IMR-90 (cell line): ENCODE data around the gene SLC6A13. TPM values are rescaled to one million over a fixed set of nuclear protein-coding genes. Genes with fewer than 3 reads are reported as not detected.

Experiments used
- ATAC-seq: fragments of 200-7000 bp; cut with Tn5 transposase; 2 replicates; pipeline ENCODE4 v1.9.1; 2020; ENCODE audit warnings: low read depth, mild to moderate bottlenecking, moderate library complexity
- BruUV-seq: library from RNA; stranded (reverse); fragments of 400-500 nt; replicated peaks from 2 replicates; lab custom pipeline; 2021; lab: Mats Ljungman, UMichigan
- CTCF ChIA-PET: fragments of 300-600 bp; formaldehyde crosslinking; extraction: SDS; loops from one replicate; lab custom pipeline; 2021; ENCODE audit warnings: antibody characterized with exemption; lab: Yijun Ruan, JAX
- POLR2A ChIA-PET: fragments of 300-600 bp; sonication (Branson Sonifier 250); formaldehyde crosslinking; loops from one replicate; lab custom pipeline; 2022; ENCODE audit warnings: antibody characterized with exemption; ENCODE audit not compliant: unreplicated experiment; lab: Charles Lee
- DNase-seq: peaks from one replicate; pipeline ENCODE4 v3.0.0; 2013
- H2AFZ ChIP-seq: replicated peaks from 2 replicates; pipeline ENCODE3; 2013; ENCODE audit warnings: low read length, mild to moderate bottlenecking; ENCODE audit not compliant: poor library complexity
- H2AK5ac ChIP-seq: 2 replicates; pipeline ENCODE4 v1.6.1; 2013; ENCODE audit warnings: low read depth, low read length, inconsistent platforms
- H2AK9ac ChIP-seq: replicated peaks from 2 replicates; pipeline ENCODE3; 2013; ENCODE audit warnings: mild to moderate bottlenecking, low read depth, low read length, moderate library complexity; ENCODE audit not compliant: poor library complexity
- H2BK120ac ChIP-seq: 2 replicates; pipeline ENCODE4 v1.6.1; 2013; ENCODE audit warnings: low read depth, low read length, inconsistent platforms
- H2BK15ac ChIP-seq: 3 replicates; pipeline ENCODE4 v1.6.1; 2013; ENCODE audit warnings: low read depth, low read length, inconsistent platforms
- H2BK20ac ChIP-seq: 2 replicates; pipeline ENCODE4 v1.6.1; 2013; ENCODE audit warnings: low read depth, mild to moderate bottlenecking, inconsistent platforms, low read length, moderate library complexity
- H2BK5ac ChIP-seq: 2 replicates; pipeline ENCODE4 v1.6.1; 2013; ENCODE audit warnings: mild to moderate bottlenecking, low read depth, low read length, inconsistent platforms; ENCODE audit not compliant: poor library complexity, severe bottlenecking
- H3K14ac ChIP-seq: replicated peaks from 2 replicates; pipeline ENCODE4 v1.6.1; 2013; ENCODE audit warnings: low read depth, low read length, inconsistent platforms
- H3K18ac ChIP-seq: 2 replicates; pipeline ENCODE4 v1.6.1; 2013; ENCODE audit warnings: low read depth, low read length, control low read depth
- H3K23ac ChIP-seq: 2 replicates; pipeline ENCODE4 v1.6.1; 2013; ENCODE audit warnings: low read depth, low read length, inconsistent platforms
- H3K27ac ChIP-seq: 2 replicates; pipeline ENCODE4 v1.5.1; 2013; ENCODE audit warnings: mild to moderate bottlenecking, control low read depth, low read length; ENCODE audit not compliant: insufficient read depth
- H3K27me3 ChIP-seq: 2 replicates; pipeline ENCODE4 v1.6.1; 2013; ENCODE audit warnings: low read length; ENCODE audit not compliant: control insufficient read depth, insufficient read depth
- H3K36me3 ChIP-seq: 2 replicates; pipeline ENCODE4 v1.6.1; 2013; ENCODE audit warnings: low read length, mixed read lengths; ENCODE audit not compliant: control insufficient read depth, insufficient read depth
- H3K4ac ChIP-seq: 2 replicates; pipeline ENCODE4 v1.6.1; 2013; ENCODE audit warnings: low read depth, low read length, inconsistent platforms
- H3K4me1 ChIP-seq: 2 replicates; pipeline ENCODE4 v1.6.1; 2013; ENCODE audit warnings: low read length, mixed read lengths; ENCODE audit not compliant: control insufficient read depth, insufficient read depth
- H3K4me2 ChIP-seq: 2 replicates; pipeline ENCODE4 v1.6.1; 2013; ENCODE audit warnings: low read depth, mild to moderate bottlenecking, control low read depth, low read length, moderate library complexity
- H3K4me3 ChIP-seq: 2 replicates; pipeline ENCODE4 v1.5.1; 2013; ENCODE audit warnings: low read depth, mild to moderate bottlenecking, control low read depth, low read length, moderate library complexity; ENCODE audit not compliant: insufficient read depth
- H3K56ac ChIP-seq: 2 replicates; pipeline ENCODE4 v1.6.1; 2013; ENCODE audit warnings: low read length, inconsistent platforms; ENCODE audit not compliant: insufficient read depth; ENCODE audit errors: extremely low read depth
- H3K79me1 ChIP-seq, 2 experiments: 2 replicates each; pipeline ENCODE4 v1.6.1; 2013; ENCODE audit warnings: low read length in 2 of 2, inconsistent platforms in 1 of 2, low read depth in 1 of 2
- H3K9ac ChIP-seq: 2 replicates; pipeline ENCODE4 v1.6.1; 2013; ENCODE audit warnings: low read depth, low read length, control low read depth
- H3K9me1 ChIP-seq: 2 replicates; pipeline ENCODE4 v1.6.1; 2013; ENCODE audit warnings: low read length, inconsistent platforms; ENCODE audit not compliant: insufficient read depth
- H3K9me3 ChIP-seq: 2 replicates; pipeline ENCODE4 v1.6.1; 2013; ENCODE audit warnings: low read length; ENCODE audit not compliant: control insufficient read depth, insufficient read depth
- H4K20me1 ChIP-seq: 2 replicates; pipeline ENCODE4 v1.6.1; 2013; ENCODE audit warnings: low read length, inconsistent platforms; ENCODE audit not compliant: insufficient read depth
- H4K5ac ChIP-seq: 2 replicates; pipeline ENCODE4 v1.6.1; 2013; ENCODE audit warnings: mild to moderate bottlenecking, low read depth, low read length, control low read depth
- H4K8ac ChIP-seq, 2 experiments: 2 replicates each; pipeline ENCODE4 v1.6.1; 2013; ENCODE audit warnings: low read depth in 2 of 2, low read length in 2 of 2, control low read depth in 1 of 2, inconsistent platforms in 1 of 2
- H4K91ac ChIP-seq: 2 replicates; pipeline ENCODE4 v1.6.1; 2013; ENCODE audit warnings: low read depth, low read length, inconsistent platforms; ENCODE audit not compliant: insufficient read depth
- MAZ ChIP-seq: IDR thresholded peaks from 2 replicates; pipeline ENCODE4 v1.6.1; 2012; ENCODE audit warnings: low read depth, mild to moderate bottlenecking, low read length, improper control_type of control experiment, moderate library complexity, borderline replicate concordance
- POLR2A ChIP-seq: IDR thresholded peaks from 2 replicates; pipeline ENCODE4 v1.6.1; 2012; ENCODE audit warnings: mild to moderate bottlenecking, low read depth, low read length
- RAD21 ChIP-seq: IDR thresholded peaks from 2 replicates; pipeline ENCODE4 v1.6.1; 2012; ENCODE audit warnings: low read length, improper control_type of control experiment
- WGBS, 2 experiments: methylation state at CpG; one replicate each; pipeline versions ENCODE4 v1.1.5 to v1.1.7; 2013; ENCODE audit warnings: missing lambda C conversion rate in 2 of 2; ENCODE audit not compliant: insufficient read length in 1 of 2; ENCODE audit errors: extremely low coverage in 2 of 2; 5-methylcytosine and 5-hydroxymethylcytosine counted together
- dilution Hi-C: fragments of 300-500 bp; cut with HindIII; formaldehyde crosslinking; loops from one replicate; pipeline ENCODE4 v1.14.3; 2018; ENCODE audit warnings: low sequenced_read_pairs; ENCODE audit not compliant: unreplicated experiment
- in situ Hi-C: fragments of 300-500 bp; cut with MboI; formaldehyde crosslinking; loops from 3 replicates; pipeline ENCODE4 v1.14.3; 2019; ENCODE audit warnings: low sequenced_read_pairs, inconsistent platforms, mixed read lengths
- intact Hi-C: fragments of 100-400 bp; cut with micrococcal nuclease; formaldehyde crosslinking; loops from 2 replicates; pipeline ENCODE4 v1.10.0; 2022
- polyA plus RNA-seq, 3 experiments: library from polyadenylated mRNA; depleted of rRNA; stranded (reverse); fragments of >200 nt; gene quantifications; 2 replicates each; pipeline ENCODE4 v1.2.3, GENCODE V29; 2012; ENCODE audit warnings: low replicate concordance in 1 of 3
- total RNA-seq: library from RNA; depleted of rRNA; stranded (reverse); fragments of >200 nt; gene quantifications from 2 replicates; pipeline ENCODE4 v1.2.3, GENCODE V29; 2012
- TF ChIP-seq, protein P1 (sequence below): conservative IDR thresholded peaks from 2 replicates; pipeline ENCODE4 v1.5.1; 2012; ENCODE audit warnings: mild to moderate bottlenecking, low read depth, low read length, improper control_type of control experiment
- TF ChIP-seq, protein P2 (sequence below): fragments of 150-350 bp; IDR thresholded peaks from 2 replicates; pipeline ENCODE4 v1.6.1; 2017; ENCODE audit warnings: mild to moderate bottlenecking, antibody characterized with exemption, low read length, low read depth

The SLC6A13 gene
- total and polyA plus RNA-seq, 2 of the 4 experiments (the other 2 are of a cell fraction): under 0.01 to 0.10 TPM

DNA sequence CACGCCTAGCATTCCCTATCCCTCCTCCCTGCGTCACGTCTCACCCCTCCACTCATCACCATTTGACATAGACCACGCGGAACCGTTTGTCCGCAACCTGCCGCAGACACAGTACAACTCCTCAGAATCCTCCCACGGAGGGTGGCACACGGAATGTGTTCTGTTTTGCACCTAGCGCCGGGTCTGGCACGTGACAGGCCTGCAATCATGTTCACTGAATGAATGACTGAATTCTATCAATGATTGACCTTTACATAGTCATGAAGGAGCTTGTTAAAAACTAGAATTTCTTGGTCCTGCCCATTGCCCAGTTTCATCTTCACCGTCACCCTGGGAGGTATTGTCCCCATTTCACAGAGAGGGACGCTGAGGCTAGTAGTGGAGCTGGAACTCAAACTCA, 53.4 kb downstream of the SLC6A13 start:
- Histone ChIP-seq H2BK15ac (no peak overlapping the region), H3K18ac (no peak overlapping the region), H3K4me3 (no peak overlapping the region), H4K91ac (no peak overlapping the region), H2AK9ac (no peak overlapping the region), H4K5ac (no peak overlapping the region), H3K4me1 (peaks cover 2% of the 10 kb centered on the region; the same call in 1 of the 2 replicates), H4K20me1 (no peaks in the 10 kb centered on the region), H2AK5ac (no peak overlapping the region), H3K14ac (no peak overlapping the region), H3K4ac (no peak overlapping the region), H3K9me1 (no peaks in the 10 kb centered on the region; the same call in 1 of the 2 replicates), H3K27ac (no peak overlapping the region), H2AFZ (no peak overlapping the region), H2BK5ac (no peak overlapping the region), H2BK120ac (no peak overlapping the region), H3K56ac (no peak overlapping the region), H3K9me3 (no peaks in the 10 kb centered on the region), H3K23ac (no peak overlapping the region), H3K9ac (no peak overlapping the region), H3K27me3 (peaks cover 74% of the 10 kb centered on the region), H3K4me2 (no peak overlapping the region), H4K8ac (no peak overlapping the region), H3K36me3 (no peaks in the 10 kb centered on the region), H2BK20ac (no peak overlapping the region), H3K79me1 (no peaks in the 10 kb centered on the region)
- ChIA-PET CTCF (no interaction called here), POLR2A (no interaction called here)
- no peak for ATAC-seq
- TF ChIP-seq POLR2A (no peak), RAD21 (no peak), MAZ (no peak)
- TF ChIP-seq, protein P1, sequence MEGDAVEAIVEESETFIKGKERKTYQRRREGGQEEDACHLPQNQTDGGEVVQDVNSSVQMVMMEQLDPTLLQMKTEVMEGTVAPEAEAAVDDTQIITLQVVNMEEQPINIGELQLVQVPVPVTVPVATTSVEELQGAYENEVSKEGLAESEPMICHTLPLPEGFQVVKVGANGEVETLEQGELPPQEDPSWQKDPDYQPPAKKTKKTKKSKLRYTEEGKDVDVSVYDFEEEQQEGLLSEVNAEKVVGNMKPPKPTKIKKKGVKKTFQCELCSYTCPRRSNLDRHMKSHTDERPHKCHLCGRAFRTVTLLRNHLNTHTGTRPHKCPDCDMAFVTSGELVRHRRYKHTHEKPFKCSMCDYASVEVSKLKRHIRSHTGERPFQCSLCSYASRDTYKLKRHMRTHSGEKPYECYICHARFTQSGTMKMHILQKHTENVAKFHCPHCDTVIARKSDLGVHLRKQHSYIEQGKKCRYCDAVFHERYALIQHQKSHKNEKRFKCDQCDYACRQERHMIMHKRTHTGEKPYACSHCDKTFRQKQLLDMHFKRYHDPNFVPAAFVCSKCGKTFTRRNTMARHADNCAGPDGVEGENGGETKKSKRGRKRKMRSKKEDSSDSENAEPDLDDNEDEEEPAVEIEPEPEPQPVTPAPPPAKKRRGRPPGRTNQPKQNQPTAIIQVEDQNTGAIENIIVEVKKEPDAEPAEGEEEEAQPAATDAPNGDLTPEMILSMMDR: no peak
- TF ChIP-seq, protein P2, sequence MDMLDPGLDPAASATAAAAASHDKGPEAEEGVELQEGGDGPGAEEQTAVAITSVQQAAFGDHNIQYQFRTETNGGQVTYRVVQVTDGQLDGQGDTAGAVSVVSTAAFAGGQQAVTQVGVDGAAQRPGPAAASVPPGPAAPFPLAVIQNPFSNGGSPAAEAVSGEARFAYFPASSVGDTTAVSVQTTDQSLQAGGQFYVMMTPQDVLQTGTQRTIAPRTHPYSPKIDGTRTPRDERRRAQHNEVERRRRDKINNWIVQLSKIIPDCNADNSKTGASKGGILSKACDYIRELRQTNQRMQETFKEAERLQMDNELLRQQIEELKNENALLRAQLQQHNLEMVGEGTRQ: no peak
- in situ Hi-C loops: no loop called here
- no TSS peak for BruUV-seq
- no peak for DNase-seq
- intact Hi-C loops: no loop called here
- WGBS, 2 experiments: 76% methylated on average over 8 of the region's 15 CpGs; no CpG with 5 or more reads in 1 of the 2 experiments
- dilution Hi-C loops: no loop called here
